ENCODE results near the gene MACROD2.

Gene MACROD2

GRCh38 chr20:14342918-14343317 is 347.6 kb downstream of the MACROD2 start:
- no peak for DNase-seq

GRCh38 chr20:14343491-14344065 is 348.3 kb downstream of the MACROD2 start:
- no peak for DNase-seq

- DNase-seq, result no peak
Observed at GRCh38 chr20:14344746-14345145, 349.4 kb downstream of the MACROD2 start.

- DNase-seq, result no peak
Observed at GRCh38 chr20:14355791-14356190, 360.5 kb downstream of the MACROD2 start.

- no peak for DNase-seq
Observed at GRCh38 chr20:14360416-14360815, 365.1 kb downstream of the MACROD2 start.

GRCh38 chr20:14361509-14362345 is 366.4 kb downstream of the MACROD2 start:
- no peak for DNase-seq

- no peak for DNase-seq
Observed at GRCh38 chr20:14374196-14374595, 378.9 kb downstream of the MACROD2 start.

GRCh38 chr20:14375416-14375985 is 380.2 kb downstream of the MACROD2 start:
- DNase-seq, result no peak

GRCh38 chr20:14378326-14378725 is 383.0 kb downstream of the MACROD2 start:
- DNase-seq, result no peak

GRCh38 chr20:14383335-14383734 is 388.0 kb downstream of the MACROD2 start:
- DNase-seq, result no peak

GRCh38 chr20:14384416-14385175 is 389.3 kb downstream of the MACROD2 start:
- no peak for DNase-seq

GRCh38 chr20:14385176-14385740 is 389.9 kb downstream of the MACROD2 start:
- no peak for DNase-seq

- DNase-seq, result no peak
Observed at GRCh38 chr20:14386726-14387125, 391.4 kb downstream of the MACROD2 start.

- no peak for DNase-seq
Observed at GRCh38 chr20:14401479-14402138, 406.3 kb downstream of the MACROD2 start.

- DNase-seq, result no peak
Observed at GRCh38 chr20:14404515-14404914, 409.2 kb downstream of the MACROD2 start.

GRCh38 chr20:14406495-14406894 is 411.2 kb downstream of the MACROD2 start:
- no peak for DNase-seq

- DNase-seq, result no peak
Observed at GRCh38 chr20:14407336-14407735, 412.0 kb downstream of the MACROD2 start.

- no peak for DNase-seq
Observed at GRCh38 chr20:14410869-14411555, 415.7 kb downstream of the MACROD2 start.

- no peak for DNase-seq
Observed at GRCh38 chr20:14412065-14412681, 416.9 kb downstream of the MACROD2 start.

GRCh38 chr20:14413835-14414234 is 418.5 kb downstream of the MACROD2 start:
- no peak for DNase-seq

GRCh38 chr20:14414560-14414959 is 419.2 kb downstream of the MACROD2 start:
- no peak for DNase-seq

Measured in effector CD8-positive, alpha-beta T cell (primary cell).